H1 (cell line): ENCODE measurements around the gene MTCH2.

Source experiments
- CEBPB ChIP-seq: IDR thresholded peaks from 2 replicates; pipeline ENCODE4 v1.6.1; 2012; ENCODE audit warnings: low read depth, low read length
- CREB1 ChIP-seq: IDR thresholded peaks from 2 replicates; pipeline ENCODE4 v1.6.1; 2012; ENCODE audit warnings: inconsistent platforms
- CTCF ChIP-seq, 3 experiments: IDR thresholded peaks; 1 replicate in 2 of 3; 2 replicates in 1 of 3; pipeline versions ENCODE4 v1.5.1 to v1.6.1; 2011; ENCODE audit warnings: low read length in 3 of 3, mild to moderate bottlenecking in 3 of 3, inconsistent platforms in 2 of 3, low read depth in 1 of 3, moderate library complexity in 1 of 3; ENCODE audit not compliant: insufficient read depth in 1 of 3; ENCODE audit errors: control extremely low read depth in 1 of 3
- EP300 ChIP-seq, 2 experiments: IDR thresholded peaks; 1 replicate in 1 of 2; 2 replicates in 1 of 2; pipeline ENCODE4 v1.6.1; 2011 to 2012; ENCODE audit warnings: low read depth in 2 of 2, low read length in 2 of 2, mild to moderate bottlenecking in 2 of 2, borderline replicate concordance in 1 of 2, inconsistent platforms in 1 of 2, moderate library complexity in 1 of 2
- JUND ChIP-seq: IDR thresholded peaks from 2 replicates; pipeline ENCODE4 v1.6.1; 2011; ENCODE audit warnings: mild to moderate bottlenecking, improper control_type of control experiment, low read length
- MAX ChIP-seq: IDR thresholded peaks from 2 replicates; pipeline ENCODE4 v1.6.1; 2012; ENCODE audit warnings: inconsistent platforms
- PHF8 ChIP-seq: fragments of 200-600 bp; sonication (generic); conservative IDR thresholded peaks from 2 replicates; pipeline ENCODE4 v1.7.1; 2012; ENCODE audit warnings: low read depth, mild to moderate bottlenecking, inconsistent platforms, low read length, moderate library complexity
- POLR2A ChIP-seq, 2 experiments: IDR thresholded peaks; 1 replicate in 1 of 2; 2 replicates in 1 of 2; pipeline ENCODE4 v1.6.1; 2011; ENCODE audit warnings: low read depth in 2 of 2, low read length in 2 of 2, mild to moderate bottlenecking in 2 of 2; ENCODE audit errors: control extremely low read depth in 1 of 2
- SIN3A ChIP-seq, 2 experiments: IDR thresholded peaks in 1 of 2; conservative IDR thresholded peaks in 1 of 2; 2 replicates each; pipeline ENCODE4 v1.6.1; 2011 to 2012; ENCODE audit warnings: low read length in 2 of 2, improper control_type of control experiment in 1 of 2, low read depth in 1 of 2, mild to moderate bottlenecking in 1 of 2
- SIX5 ChIP-seq: IDR thresholded peaks from 2 replicates; pipeline ENCODE4 v1.6.1; 2011; ENCODE audit warnings: mild to moderate bottlenecking, low read depth, low read length
- SRF ChIP-seq: IDR thresholded peaks from 2 replicates; pipeline ENCODE4 v1.6.1; 2011; ENCODE audit warnings: mild to moderate bottlenecking, low read depth, low read length, moderate library complexity
- TAF1 ChIP-seq: IDR thresholded peaks from 2 replicates; pipeline ENCODE4 v1.6.1; 2011; ENCODE audit warnings: mild to moderate bottlenecking, low read depth, low read length

GRCh38 chr11:47631473-47631872 lies 10.9 kb downstream of the MTCH2 start:
- TF ChIP-seq TAF1 (no peak), POLR2A (IDR thresholded peaks at IDR 0.05; ENCODE audit: control extremely low read depth in 1 of 2, low read depth in 2 of 2, low read length in 2 of 2) (no peak), CEBPB (no peak), JUND (no peak), CTCF (IDR thresholded peaks at IDR 0.05; ENCODE audit: control extremely low read depth in 1 of 3, insufficient read depth in 1 of 3, low read depth in 1 of 3, low read length in 3 of 3) (no peak), EP300 (IDR thresholded peaks at IDR 0.05; ENCODE audit: borderline replicate concordance in 1 of 2, low read depth in 2 of 2, low read length in 2 of 2) (no peak), SIX5 (no peak), MAX (no peak), PHF8 (no peak), SRF (no peak), CREB1 (no peak), SIN3A (conservative IDR thresholded peaks at IDR 0.05 in 1 of 2, IDR thresholded peaks at IDR 0.05 in 1 of 2; ENCODE audit: low read depth in 1 of 2, low read length in 2 of 2) (no peak)
